ENCODE measurements around the gene TUFT1. TPM values are rescaled to one million over a fixed set of nuclear protein-coding genes. Genes with fewer than 3 reads are reported as not detected.

Gene TUFT1
- total RNA-seq, 1 donor from 2014 or later = 9.0 TPM

DNA sequence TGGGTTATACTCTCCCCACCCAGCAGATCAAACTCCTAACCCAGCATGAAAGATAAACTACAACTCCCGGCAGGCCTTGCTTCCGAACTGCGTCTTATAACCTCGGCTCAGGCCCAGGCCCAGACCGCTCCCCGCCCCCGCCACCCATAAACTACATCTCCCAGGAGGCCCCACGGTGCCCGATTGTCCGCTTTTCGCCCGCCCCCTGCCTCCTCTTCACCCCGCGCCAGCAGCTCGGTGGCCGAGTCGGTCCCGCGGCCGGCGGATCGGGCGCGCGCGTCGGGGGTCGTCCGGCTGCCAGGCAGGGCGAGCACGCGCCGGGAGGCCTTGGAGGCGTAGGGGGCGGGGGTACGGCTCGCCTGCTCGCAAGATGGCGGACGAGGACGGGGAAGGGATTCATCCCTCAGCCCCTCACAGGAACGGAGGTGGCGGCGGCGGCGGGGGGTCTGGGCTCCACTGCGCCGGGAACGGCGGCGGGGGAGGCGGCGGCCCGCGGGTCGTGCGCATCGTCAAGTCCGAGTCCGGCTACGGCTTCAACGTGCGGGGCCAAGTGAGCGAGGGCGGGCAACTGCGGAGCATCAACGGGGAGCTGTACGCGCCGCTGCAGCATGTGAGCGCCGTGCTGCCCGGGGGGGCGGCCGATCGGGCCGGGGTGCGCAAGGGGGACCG lies 71.9 kb downstream of the TUFT1 start, which contains the start of gene SNX27:
Gene SNX27, plus strand, starts transcription at position 219 of the 669 bp plus-strand sequence. Its CDS starts 152 bp downstream, at position 371.
- no peaks in the 10 kb centered on the region for H3K27me3 Mint-ChIP-seq (ENCODE audit: unreplicated experiment)
- H3K9me3 Mint-ChIP-seq (ENCODE audit: unreplicated experiment) = no peaks in the 10 kb centered on the region
- H3K27ac Mint-ChIP-seq (ENCODE audit: unreplicated experiment) = peak within 1 kb of the TSS; percentile 92
- DNase-seq (ENCODE audit: extremely low spot score, unreplicated experiment) = peak; percentile 93
- H3K36me3 Mint-ChIP-seq (ENCODE audit: unreplicated experiment) = no peaks in the 10 kb centered on the region
- TF ChIP-seq, protein P1, sequence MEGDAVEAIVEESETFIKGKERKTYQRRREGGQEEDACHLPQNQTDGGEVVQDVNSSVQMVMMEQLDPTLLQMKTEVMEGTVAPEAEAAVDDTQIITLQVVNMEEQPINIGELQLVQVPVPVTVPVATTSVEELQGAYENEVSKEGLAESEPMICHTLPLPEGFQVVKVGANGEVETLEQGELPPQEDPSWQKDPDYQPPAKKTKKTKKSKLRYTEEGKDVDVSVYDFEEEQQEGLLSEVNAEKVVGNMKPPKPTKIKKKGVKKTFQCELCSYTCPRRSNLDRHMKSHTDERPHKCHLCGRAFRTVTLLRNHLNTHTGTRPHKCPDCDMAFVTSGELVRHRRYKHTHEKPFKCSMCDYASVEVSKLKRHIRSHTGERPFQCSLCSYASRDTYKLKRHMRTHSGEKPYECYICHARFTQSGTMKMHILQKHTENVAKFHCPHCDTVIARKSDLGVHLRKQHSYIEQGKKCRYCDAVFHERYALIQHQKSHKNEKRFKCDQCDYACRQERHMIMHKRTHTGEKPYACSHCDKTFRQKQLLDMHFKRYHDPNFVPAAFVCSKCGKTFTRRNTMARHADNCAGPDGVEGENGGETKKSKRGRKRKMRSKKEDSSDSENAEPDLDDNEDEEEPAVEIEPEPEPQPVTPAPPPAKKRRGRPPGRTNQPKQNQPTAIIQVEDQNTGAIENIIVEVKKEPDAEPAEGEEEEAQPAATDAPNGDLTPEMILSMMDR (IDR thresholded peaks at IDR 0.05) = no peak
- H3K4me1 Mint-ChIP-seq (ENCODE audit: unreplicated experiment) = peaks cover 53% of the 10 kb centered on the region
- peak within 1 kb of the TSS; percentile 99 for H3K4me3 Mint-ChIP-seq (ENCODE audit: unreplicated experiment)

DNA sequence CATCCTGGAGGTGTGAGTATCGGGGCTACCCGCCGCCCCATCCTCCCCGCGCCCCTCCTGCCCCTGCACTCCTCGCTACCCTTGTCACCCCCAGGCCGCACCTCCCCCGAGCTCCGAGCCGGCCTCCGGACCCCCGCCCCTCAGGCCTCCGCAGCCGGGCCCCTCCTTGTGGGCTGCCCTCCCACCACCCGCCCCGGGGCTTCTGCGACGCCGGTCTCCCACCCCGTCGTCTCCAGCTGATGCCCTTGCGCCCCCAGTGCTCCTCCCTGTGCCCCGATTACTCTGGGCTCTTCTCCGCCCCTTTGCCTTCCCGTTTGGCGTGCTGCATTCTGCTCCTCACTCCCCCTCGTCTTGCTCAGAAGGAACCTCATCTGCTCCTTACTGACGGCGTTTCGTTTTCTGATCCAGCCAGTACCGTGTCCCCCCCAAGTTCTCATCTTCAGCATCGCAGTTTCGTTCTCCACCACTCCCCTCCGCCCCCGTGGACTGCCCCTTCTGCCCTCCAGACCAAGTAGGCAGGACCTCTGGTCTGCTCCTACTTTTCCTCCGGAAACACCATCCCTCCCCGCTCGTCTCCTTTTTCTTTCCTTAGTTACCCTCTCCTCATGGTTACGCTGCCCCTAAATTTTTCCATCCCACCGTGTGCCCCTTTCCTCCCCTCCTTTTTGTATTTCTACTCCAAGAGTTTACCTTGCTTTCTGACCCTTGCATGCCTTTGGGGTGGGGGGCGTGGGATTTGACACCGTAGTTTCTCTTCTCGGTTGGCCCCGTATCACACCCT lies 72.6 kb downstream of the TUFT1 start:
- Mint-ChIP-seq H3K27ac (ENCODE audit: unreplicated experiment) (peak overlapping the region; percentile 92), H3K4me1 (ENCODE audit: unreplicated experiment) (peaks cover 51% of the 10 kb centered on the region), H3K36me3 (ENCODE audit: unreplicated experiment) (no peaks in the 10 kb centered on the region), H3K4me3 (ENCODE audit: unreplicated experiment) (peak overlapping the region; percentile 99), H3K27me3 (ENCODE audit: unreplicated experiment) (no peaks in the 10 kb centered on the region), H3K9me3 (ENCODE audit: unreplicated experiment) (no peaks in the 10 kb centered on the region)
- TF ChIP-seq, protein P1 (IDR thresholded peaks at IDR 0.05) = no peak
- peak; percentile 84 for DNase-seq (ENCODE audit: extremely low spot score, unreplicated experiment)

- peak overlapping the region; percentile 99 for H3K4me3 Mint-ChIP-seq (ENCODE audit: unreplicated experiment)
- H3K27ac Mint-ChIP-seq (ENCODE audit: unreplicated experiment) = peak overlapping the region; percentile 92
- no peak for DNase-seq (ENCODE audit: extremely low spot score, unreplicated experiment)
- H3K9me3 Mint-ChIP-seq (ENCODE audit: unreplicated experiment) = no peaks in the 10 kb centered on the region
- H3K27me3 Mint-ChIP-seq (ENCODE audit: unreplicated experiment) = no peaks in the 10 kb centered on the region
- H3K4me1 Mint-ChIP-seq (ENCODE audit: unreplicated experiment) = peaks cover 51% of the 10 kb centered on the region
- no peaks in the 10 kb centered on the region for H3K36me3 Mint-ChIP-seq (ENCODE audit: unreplicated experiment)
- TF ChIP-seq, protein P1 (IDR thresholded peaks at IDR 0.05) = no peak
Measured at GRCh38 chr1:151613282-151613780, 73.2 kb downstream of the TUFT1 start.

- no peaks in the 10 kb centered on the region for H3K36me3 Mint-ChIP-seq (ENCODE audit: unreplicated experiment)
- peaks cover 65% of the 10 kb centered on the region for H3K4me1 Mint-ChIP-seq (ENCODE audit: unreplicated experiment)
- peak overlapping the region; percentile 52 for H3K27ac Mint-ChIP-seq (ENCODE audit: unreplicated experiment)
- H3K9me3 Mint-ChIP-seq (ENCODE audit: unreplicated experiment) = no peaks in the 10 kb centered on the region
- DNase-seq (ENCODE audit: extremely low spot score, unreplicated experiment) = no peak
- H3K4me3 Mint-ChIP-seq (ENCODE audit: unreplicated experiment) = peak overlapping the region; percentile 23
- no peaks in the 10 kb centered on the region for H3K27me3 Mint-ChIP-seq (ENCODE audit: unreplicated experiment)
- TF ChIP-seq, protein P1 (IDR thresholded peaks at IDR 0.05) = no peak
Measured at GRCh38 chr1:151615711-151616504, 75.8 kb downstream of the TUFT1 start.

Data from osteocyte (in vitro differentiated cells).